Fibroblast of peridontal ligament (primary cell): Measurements from ENCODE around the gene PTGFRN.
"Not testable (repeated sequence)": the region's sequence is repeated elsewhere in the genome, so short reads cannot be mapped to it uniquely, and the experiment has no call there.

Source experiments
- DNase-seq: peaks from one replicate; pipeline ENCODE4 v3.0.0-alpha.2; 2010; ENCODE audit errors: extremely low read depth

PTGFRN gene

DNA sequence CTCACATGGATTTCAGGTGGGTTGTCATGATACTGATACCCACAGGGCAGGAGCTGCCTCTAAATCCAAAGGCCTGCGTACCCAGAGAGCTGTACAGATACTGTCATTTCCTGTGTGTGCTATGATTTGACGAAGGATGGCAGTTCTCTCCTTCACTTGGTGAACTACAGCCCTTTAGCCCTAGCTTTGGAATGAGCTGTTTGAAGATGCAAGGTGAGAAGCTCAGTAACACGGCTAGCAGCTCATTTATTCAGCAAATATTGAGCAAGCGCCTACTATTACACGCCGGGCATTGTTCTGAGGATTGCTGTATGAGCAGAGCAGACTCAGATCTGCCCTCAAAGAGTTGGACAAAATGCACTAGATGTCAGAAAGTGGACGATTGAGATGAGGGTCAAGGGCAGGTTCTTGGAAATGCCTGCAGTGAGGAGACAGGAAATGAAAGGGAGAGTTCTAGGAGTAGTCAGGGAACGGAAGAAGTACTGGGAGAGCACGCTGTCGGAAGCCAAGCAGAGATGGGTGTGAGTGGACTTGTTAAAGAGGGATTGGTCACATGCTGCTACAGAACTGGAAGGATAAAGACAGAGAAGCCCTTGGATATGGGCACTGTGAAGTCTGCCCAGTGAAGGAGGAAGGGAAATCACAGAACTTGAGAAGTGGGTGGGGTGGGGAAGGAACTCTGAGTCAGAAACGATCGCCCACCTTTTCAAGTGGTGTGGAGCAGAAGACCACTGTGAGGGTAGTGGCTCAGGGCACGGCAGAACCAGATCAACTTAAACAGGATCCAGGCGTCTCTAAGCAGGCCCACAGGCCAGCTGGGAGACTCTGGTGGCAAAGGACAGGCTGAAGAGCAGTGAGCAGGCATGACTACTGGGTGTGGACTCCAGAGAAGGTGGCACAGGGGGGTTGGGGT lies 7.1 kb downstream of the PTGFRN start:
- no peak for DNase-seq

DNA sequence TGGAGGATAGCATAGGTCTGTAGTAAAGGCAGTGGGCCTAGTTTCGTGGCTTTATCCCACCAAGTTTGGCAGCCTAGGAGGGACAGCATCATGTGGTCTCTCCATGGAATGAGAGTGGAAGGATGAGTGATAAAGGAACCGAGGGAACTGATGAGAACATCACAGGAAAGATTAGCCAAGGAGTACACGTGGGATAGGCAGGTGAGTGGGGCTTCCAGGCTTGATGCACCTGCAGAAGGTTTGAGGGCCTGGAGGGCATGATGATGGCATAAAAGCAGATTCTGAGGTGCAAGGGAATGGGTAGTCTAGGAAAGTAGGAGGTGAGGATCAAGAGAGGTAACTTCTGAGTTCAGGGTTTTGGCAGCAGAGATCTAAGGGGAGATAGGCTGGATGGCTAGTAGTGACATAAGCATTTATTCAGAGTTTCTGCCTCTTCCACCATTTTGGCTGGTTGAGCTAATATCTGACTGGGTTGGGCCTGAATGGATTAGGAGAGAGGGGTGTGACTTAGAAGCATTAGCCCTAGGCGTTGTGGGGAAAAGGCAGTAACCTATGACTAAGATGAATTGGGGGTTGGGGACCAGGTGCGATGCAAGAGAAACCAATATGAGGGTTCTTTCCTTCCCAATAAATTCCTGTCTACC lies 9.1 kb downstream of the PTGFRN start:
- DNase-seq: no peak

- DNase-seq: no peak
Measured at GRCh38 chr1:116919802-116920201, 10.1 kb downstream of the PTGFRN start.

DNA sequence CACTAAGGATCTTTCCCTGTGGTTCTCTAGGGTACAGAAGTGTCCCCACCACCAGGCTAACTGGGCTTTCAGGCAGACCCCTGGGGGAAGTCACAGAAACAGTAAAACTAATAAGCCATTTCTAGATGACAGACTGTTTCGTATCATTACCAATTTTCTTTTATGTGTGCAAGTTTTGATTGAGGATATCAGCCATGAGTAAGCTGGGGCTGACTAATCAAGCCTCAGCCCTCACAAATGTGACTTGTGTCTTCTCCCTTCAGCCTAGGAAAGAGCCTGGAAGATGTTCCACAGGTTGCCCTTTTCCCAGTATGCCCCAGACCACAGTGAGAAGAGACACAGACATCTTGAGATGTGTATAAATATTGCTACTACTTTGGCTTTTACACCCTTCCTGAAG lies 10.5 kb downstream of the PTGFRN start:
- DNase-seq: no peak

DNA sequence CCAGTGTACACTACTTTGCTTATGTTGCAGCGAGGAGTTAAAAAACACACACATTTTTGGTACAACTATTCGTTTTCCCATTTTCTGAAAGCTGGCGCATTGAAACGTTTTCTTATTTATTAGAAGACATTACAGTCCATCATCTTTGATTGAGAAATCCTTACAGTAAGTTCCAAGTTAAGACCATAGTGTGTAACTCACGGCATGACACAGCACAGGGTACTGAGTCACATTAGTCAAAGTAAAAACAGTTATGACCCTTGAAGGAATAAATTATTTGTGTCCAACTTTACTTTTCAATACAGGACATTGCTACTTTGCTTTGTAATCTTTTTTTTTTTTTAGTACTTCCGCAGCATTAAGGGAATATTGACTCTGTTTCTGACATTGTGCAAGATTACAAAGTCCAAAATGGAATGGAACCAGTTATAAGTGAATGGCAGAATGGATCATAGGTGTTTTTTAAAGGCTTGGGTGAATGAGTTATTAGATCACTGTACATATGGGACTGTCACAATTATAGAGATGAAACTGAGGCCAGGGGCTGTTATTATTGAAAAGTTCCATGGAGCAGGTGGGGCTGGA lies 11.7 kb downstream of the PTGFRN start:
- no peak for DNase-seq

GRCh38 chr1:116921937-116922336 lies 12.2 kb downstream of the PTGFRN start:
- DNase-seq: no peak

- no peak for DNase-seq
Measured at GRCh38 chr1:116923421-116923820, 13.7 kb downstream of the PTGFRN start.

DNA sequence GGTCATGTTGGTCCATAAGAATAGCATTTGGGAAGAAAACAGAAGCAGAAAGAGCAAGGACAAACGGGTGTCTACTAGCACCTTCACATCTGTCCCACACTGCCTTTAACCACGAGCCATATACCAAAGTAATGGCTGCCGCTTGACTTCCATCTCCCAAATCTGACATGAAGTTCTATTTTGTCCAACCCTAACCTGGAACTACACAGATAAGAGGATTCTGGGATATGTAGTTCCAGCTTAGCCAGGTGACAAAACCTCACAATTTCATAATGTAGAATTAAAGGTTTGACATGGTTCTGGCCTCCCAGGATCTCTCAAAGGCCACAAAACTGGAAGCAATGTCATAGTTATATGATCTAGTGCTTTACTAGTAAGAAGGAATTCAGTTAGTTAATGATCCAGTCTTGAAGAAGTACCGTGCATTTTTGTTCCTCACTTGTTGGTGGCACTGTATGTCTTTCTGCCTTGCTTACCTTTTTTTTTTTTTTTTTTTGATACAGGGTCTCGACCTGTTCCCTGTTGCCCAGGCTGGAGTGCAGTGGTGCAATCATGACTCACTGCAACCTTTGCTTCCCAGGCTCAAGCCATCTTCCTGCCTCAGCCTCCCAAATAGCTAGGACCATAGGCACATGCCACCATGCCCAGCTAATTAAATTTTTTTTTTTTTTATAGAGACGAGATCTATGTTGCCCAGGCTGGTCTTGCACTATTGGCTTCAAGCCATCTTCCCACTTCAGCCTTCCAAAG lies 17.5 kb downstream of the PTGFRN start:
- DNase-seq: no peak

GRCh38 chr1:116929961-116930592 lies 20.4 kb downstream of the PTGFRN start:
- DNase-seq: no peak

DNA sequence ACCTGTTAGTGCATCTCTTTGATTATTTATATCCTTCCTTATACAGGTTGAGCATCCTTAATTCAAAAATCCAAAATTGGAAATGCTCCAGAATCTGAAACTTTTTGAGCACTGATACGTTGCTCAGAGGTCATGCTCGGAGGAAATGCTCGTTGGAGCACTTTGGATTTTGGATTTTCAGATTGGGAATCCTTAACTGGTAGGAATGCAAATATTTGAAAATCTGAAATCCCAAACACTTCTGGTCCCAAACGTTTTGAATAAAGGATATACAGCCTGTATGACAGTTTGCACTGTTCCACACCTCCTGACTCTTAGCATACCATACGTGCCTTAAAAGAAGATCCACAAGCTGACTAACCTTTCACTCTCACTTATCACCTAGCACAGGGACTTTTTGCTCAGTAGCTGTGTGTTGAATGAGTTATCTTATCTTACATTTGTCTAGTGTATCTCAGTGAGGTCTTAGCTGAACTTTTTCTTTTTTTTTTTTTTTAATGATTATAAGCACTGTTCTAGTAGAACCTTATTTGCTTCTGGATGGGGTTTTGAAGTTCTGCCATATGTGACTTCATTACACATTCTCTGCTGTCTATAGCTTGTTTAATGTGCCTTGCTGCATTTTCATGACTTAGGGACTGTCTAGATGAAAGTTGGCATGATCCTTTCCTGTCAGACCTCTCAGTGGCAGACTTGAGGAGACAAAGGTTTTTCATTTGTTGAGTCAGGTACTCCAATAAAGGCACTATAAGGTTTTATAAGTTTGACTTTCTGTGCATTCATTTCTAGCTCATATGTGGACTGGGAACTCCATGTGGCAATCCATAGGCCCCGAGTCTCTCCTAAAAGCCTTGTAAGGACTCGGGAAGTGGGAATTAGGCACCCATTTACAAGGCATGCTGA lies 21.6 kb downstream of the PTGFRN start:
- no peak for DNase-seq

- DNase-seq: no peak
Measured at GRCh38 chr1:116933606-116934515, 24.1 kb downstream of the PTGFRN start.

DNA sequence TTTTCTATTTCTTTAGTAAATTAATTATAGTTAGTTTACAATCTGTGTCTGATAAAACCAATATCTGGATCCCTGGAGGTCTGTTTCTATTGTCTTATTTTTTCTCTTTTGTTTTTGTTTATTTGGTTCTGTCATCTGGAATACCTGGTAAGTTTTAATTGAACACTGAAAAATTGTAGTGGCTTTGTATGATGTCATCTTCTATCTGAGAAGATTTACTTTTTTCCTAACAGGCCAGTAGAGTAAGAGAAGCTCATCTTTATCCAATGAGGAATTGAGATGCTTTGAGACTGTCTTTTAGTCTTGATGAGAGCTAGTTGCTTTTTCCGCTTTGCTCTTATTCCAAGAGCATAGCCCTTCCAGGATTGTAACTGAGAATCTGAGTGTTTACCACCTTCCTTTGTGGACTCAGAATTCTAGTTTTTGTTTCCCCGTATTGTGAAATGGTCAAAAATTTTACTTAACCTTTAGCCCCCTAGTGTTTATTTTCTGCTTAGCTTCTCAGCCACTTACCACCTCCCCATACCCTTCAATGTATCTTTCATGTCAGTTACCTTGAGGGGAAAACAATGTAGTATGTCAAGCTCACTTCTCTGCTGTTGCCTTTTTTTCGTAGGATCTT lies 25.0 kb downstream of the PTGFRN start:
- no peak for DNase-seq

- DNase-seq: no peak
Measured at GRCh38 chr1:116938216-116938615, 28.5 kb downstream of the PTGFRN start.

DNA sequence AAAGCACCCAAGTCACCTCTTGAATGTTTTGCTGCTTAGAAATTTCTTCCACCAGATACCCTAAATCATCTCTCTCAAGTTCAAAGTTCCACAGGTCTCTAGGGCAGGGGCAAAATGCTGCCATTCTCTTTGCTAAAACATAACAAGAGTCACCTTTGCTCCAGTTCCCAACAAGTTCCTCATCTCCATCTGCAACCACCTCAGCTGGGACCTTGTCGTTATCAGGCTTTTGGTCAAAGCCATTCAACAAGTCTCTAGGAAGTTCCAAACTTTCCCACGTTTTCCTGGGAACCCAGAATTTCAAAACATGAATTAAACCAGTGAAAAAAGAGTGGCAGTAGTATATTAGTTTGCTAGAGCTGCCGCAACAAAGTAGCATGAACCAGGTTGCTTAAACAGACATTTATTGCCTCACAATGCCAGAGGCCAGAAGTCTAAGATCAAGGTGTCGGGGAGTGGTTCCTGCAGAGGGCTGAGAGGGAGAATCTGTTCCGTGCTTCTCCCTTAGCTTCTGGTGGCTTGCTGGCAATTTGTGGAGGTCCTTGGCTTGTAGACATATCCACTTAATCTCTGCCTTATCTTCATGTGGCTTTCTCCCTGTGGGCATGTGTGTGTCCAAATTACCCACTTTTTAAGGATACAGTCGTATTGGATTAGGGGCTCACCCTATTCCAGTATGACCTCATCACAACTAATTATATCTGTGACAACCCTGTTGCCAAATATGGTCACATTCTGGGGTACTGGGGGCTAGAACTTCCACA lies 30.2 kb downstream of the PTGFRN start:
- not testable (repeated sequence) for DNase-seq

DNA sequence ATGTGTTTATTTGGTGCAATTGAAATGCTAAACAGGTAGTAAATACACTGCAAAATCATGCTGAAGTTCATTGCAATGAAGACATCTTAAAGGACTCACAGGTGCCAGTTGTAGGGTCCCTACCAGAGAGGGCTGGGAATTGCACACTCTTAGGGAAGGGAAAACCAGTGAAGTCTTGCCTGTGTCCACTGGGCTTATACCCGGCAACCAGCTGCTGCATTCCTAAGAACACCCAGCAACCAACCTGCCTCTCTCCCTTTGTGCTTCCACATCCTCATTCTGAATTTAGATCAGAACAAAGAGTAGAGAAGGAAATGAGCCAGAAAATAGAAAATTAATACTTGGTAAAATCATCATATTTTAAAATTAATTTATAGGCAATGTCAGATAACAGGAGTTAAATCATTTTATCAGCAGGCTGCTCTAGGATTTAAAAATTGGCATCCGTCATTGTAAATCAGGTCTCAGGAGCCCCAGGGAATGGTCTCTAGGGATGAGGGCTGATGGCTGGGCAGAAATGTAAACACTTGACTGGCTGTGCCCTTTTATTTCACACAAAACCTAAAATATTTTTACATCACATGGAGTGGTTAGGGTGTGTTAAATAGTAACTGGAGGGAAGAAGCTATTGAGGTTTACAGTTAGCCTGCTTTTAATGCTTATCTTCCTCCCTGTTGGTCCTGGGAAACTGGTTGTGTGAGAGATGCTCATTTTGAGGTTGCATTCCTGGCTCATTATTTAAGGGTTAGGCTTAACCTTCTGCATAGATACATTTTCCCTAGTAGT lies 31.3 kb downstream of the PTGFRN start:
- no peak for DNase-seq

DNA sequence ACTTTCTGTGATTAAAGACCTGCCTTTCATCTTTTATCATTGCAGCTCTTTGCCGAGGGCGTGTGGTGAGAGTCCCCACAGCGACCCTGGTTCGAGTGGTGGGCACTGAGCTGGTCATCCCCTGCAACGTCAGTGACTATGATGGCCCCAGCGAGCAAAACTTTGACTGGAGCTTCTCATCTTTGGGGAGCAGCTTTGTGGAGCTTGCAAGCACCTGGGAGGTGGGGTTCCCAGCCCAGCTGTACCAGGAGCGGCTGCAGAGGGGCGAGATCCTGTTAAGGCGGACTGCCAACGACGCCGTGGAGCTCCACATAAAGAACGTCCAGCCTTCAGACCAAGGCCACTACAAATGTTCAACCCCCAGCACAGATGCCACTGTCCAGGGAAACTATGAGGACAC lies 32.0 kb downstream of the PTGFRN start:
- no peak for DNase-seq

DNA sequence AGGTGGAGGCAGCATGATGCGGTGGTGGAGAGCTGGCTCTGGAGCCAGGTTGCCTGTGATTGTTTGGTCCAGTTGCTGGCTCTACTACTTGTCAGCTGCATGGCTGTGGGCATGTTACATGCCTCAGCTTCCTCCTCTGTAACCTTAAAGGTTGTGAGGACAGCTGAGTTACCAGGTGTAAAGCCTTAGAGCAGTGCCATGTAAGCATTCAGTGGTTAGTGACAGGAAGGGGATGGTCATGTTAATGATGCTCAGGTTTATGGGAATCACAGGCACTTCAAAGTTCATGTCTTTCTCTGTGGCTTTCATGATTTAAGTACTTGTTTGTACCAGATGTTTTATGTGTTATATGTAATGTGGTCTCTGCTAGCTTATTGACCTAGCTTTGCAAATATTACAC lies 32.6 kb downstream of the PTGFRN start:
- DNase-seq: no peak

- DNase-seq: no peak
Measured at GRCh38 chr1:116943438-116943837, 33.7 kb downstream of the PTGFRN start.
